ENCODE measurements around the gene KIRREL2.
A peak's percentile ranks its signal among the peaks of the same experiment; 100 is the strongest.
"Not testable (repeated sequence)": the region's sequence is repeated elsewhere in the genome, so short reads cannot be mapped to it uniquely, and the experiment has no call there.

KIRREL2 gene

DNA sequence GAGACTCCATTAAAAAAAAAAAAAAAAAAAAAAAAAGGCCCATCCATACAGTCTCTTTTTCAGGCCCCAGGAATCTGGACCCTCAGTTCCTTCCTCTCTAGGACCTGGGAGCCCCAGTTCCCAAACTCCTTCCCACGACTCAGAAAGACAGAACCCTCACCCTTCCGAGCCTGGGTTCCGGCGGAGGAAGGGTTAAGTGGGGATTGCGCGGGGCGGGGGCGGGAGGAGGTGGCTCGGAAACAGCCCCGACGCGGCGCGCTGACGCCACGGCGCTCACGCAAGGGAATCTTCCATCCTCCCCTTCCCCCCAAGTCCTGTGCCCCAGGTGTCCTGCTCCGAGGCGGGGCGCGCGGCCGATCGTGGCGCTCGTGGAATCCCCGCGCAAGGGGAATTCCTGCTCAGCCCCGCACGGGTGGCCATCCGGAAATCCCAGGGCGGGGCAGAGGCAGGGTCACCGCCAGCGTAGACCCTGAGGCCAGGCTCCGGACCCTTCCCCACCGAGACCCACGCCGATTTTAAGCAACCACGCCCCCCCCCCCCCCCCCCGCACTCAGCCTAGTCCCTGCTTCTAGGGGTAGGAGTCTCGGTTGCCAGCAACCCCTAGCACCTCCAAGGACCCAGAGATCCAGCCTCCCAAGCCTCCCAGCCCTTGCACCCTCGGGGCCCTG lies 43.0 kb downstream of the KIRREL2 start:
- peak; percentile 90 to 91 for DNase-seq

DNA sequence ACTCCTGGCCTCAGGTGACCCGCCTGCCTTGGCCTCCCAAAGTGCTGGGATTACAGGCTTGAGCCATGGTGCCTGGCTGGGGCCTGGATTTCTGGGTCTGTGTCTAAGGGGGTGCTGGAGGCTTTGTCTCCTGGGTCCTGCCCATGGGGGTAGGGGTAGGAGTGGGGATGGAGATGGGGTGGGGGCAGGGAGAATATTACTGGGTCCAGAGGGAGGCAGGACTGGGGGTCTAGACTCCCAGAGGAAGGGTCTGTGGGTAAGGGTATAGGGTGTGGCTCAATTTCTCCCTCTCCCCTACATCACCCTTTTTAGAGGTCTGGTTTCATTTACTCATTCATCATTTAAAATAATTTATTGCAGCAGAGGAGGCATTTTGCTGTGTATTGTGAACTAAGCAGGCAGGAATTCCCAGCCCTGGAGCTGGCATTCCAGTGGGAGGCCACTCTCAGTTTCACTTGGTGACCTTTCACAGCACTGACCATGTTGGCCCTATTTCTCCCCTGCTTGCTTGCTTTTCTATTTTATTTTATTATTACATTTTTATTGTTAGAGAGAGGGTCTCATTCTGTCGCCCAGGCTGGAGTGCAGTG lies 44.4 kb downstream of the KIRREL2 start:
- DNase-seq, result no peak

DNA sequence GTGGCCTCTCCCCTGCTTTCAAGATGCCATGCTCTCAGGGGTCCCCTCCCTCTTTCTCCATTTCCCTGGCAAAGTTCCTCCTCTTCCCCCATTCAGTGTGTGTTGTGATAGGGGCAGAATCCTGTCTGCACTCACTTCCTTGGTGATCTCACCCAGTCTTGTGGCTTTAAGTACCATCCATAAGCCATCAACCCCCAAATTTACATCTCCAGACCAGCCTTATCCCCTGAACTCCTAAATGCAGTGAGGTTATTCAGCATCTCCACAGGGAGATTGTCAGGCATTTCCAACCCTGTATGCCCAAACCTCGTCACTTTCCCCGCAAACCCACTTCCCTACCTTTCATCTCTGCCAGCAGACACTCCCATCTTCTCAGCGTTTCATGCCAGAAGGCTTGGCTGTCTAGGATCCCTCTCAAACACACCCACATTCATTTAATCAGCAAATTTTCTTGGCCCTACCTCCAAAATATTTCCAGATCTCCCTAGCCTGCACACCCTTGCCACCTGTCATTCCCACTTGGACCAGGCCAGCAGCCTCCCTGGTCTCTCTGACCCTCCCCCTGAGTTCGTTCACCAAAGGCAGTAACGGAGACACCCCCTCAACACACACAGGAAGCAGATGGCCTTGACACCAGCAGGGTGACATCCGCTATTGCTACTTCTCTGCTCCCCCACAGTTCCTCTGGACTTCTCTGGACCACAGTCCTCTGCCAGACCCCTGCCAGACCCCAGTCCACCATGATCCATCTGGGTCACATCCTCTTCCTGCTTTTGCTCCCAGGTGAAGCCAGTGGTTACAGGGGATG lies 45.3 kb downstream of the KIRREL2 start, which contains the start of gene HCST:
Gene HCST, plus strand, starts transcription at position 676 of the 808 bp plus-strand sequence. Its CDS starts 65 bp downstream, at position 741.
- DNase-seq, result peak; percentile 62 to 69

DNA sequence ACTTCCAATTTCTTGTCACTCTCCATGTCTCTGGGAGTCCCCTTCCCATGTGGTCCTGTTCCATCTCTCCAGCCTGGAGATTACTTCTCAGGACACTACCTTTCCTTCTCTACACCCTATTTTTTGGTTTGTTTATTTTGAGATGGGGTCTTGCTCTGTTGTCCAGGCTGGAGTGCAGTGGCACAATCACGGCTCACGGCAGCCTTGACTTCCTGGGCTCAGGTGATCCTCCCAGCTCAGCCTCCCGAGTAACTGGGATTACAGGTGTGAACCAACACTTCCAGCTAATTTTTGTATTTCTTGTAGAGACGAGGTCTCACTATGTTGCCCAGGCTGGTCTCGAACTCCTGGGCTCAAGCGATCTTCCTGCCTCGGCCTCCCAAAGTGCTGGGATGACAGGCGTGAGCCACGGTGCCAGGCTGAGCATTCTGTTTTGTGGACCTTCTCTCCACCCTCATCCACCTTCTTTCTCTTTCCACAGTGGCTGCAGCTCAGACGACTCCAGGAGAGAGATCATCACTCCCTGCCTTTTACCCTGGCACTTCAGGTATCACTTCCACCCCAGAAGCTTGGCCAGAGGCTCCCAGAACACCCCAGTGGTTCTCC lies 46.3 kb downstream of the KIRREL2 start:
- DNase-seq, result no peak

DNA sequence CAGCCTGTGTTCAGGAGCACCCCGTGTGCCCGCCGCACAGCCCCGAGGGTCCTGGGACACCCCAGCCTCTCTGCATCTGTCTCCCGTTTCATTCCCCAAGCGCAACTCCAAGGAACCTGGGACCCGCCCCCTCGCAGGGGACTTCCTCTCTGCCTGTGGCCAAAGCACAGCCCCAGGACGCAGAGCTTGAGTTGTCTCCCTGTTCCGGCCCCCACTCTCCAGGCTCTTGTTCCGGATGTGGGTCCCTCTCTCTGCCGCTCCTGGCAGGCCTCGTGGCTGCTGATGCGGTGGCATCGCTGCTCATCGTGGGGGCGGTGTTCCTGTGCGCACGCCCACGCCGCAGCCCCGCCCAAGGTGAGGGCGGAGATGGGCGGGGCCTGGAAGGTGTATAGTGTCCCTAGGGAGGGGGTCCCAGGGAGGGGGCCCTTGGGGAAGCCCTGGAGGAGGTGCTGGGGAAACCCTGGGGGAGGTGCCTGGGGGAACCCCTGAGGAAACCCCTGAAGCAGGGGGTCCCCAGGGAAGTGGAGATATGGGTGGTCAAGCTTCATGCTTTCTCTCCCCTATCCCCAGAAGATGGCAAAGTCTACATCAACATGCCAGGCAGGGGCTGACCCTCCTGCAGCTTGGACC lies 47.0 kb downstream of the KIRREL2 start:
- peak; percentile 93 to 95 for DNase-seq

DNA sequence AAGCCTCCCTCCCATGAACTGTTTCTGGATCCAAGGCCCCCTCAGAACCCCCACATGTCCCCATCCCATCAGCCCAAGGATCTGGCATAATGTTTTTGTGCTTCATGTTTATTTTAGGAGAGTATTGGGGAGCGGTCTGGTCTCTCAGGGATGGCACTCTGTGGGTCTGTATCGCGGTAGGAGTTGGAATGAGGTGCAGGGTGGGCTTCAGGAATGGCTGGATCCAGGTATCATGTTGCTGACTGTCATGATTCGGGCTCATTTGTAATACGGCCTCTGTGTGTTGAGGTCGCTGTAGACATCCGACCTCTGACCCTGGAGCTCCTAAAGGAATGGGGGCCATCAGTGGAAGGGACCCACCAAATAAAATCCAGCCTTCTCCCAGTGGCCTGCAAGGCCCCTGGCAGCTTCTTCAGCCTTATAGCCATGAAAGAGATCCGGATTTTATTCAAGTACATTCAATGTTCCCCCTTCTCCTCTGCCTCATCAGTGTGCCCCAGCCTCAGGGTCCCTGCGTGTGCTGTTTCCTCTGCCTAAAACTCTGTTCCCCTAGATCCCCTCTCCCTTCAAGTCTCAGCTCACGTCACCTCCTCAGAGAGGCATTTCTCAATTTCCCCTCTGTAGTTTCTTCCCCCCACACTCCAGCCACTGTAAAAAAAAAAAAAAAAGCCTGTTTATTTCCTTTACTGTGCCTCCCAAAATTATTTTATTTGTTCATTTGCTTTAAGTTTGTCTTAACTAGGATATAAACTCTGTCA lies 47.8 kb downstream of the KIRREL2 start:
- DNase-seq, result no peak

DNA sequence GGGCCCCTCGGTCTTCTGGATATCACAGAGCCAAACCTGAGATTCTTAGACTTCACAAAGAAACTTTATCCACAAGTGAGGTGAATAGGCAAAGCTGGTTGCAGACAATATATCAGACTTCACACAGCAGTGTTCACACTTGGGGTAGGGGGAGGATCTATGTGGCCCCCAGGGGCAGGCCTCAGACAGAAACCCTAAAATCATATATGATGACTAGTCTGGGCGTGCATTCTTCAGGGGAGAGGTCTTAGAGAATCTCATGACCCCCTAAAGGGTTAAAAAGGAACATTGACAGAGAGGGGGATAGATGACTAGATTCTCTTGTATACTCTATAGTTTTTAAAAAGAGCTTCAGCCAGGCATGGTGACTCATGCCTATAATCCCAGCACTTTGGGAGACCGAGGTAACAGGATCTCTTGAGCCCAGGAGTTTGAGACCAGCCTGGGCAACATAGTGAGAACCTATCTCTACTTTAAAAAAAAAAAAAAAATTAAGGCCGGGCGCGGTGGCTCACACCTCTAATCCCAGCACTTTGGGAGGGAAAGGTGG lies 48.5 kb downstream of the KIRREL2 start:
- DNase-seq, result no peak

DNA sequence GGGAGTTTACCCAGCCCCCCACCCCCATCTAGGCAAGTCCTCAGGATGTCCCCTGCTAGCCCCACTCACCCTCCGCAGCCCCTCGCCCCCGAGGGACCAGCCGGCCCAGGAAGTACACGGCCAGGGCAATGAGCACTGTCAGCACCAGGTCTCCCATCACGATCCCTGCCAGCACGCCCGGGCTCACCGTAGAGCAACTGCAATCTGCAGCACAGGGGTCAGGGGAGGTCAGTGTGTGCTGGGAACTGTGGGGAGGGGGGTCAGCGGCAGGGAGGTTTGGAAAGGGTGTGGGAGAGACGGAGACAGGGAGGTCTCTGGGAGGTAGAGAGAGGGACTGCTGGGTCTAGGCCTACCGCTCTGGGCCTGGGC lies 50.6 kb downstream of the KIRREL2 start:
- DNase-seq, result no peak

DNA sequence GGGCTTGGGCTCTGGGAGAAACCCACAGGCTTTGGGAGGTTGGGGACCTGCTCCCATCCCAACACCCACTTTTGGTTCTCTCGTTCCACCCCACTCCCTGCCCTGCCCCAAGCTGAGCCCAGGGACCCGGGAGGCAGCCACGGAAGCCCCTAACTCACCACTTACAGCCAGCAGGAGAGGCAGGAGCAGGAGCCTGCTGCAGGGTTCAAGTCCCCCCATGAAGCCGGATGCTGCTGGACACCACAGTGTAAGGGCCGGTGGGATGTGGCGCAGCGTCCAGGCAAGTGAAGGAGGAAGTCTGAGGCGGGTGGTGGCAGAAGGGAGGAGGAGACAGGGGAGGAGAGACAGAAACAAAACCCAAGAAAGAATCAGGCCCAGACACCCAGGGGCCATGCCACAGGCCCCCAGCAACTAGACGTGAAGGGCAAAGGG lies 51.3 kb downstream of the KIRREL2 start, which contains the start of gene TYROBP:
Gene TYROBP, minus strand, starts transcription at position 286 of the 432 bp plus-strand sequence. Its CDS starts 67 bp downstream, at position 219.
- no peak for DNase-seq

DNA sequence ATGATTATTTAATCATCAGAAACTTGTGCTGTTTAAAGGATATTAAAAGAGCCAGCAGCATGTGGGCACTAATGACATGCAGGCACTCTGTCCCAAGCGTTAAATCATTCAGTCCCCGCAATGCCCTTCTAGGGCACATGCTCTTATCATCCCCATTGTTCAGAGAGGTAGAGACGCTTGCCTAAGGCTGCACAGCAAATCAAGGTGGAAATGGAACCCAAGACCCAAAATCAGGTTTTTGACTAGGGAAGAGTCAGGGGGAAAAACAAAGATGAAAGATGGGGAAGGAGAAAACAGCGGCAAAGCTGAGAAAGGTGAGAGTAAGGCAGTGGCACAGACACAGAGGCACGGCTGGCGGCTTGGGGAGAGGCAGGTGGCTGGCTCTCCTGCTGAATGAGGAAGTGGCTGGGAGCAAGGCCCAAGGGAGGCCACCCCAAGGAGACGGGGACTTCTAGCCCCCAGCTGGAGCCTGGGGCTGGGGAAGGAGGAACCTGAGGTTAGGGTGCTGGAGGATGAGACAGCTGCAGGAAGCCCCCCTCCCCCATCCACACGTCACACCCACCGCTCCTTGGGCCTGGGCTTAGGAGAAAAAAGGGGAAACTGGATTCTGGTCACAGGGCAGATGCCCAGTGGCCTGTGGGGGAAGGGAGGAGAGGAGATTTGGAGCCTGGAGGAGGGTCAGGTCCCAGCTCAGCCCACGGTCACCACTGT lies 52.4 kb downstream of the KIRREL2 start:
- DNase-seq, result peak; percentile 45 to 92

DNA sequence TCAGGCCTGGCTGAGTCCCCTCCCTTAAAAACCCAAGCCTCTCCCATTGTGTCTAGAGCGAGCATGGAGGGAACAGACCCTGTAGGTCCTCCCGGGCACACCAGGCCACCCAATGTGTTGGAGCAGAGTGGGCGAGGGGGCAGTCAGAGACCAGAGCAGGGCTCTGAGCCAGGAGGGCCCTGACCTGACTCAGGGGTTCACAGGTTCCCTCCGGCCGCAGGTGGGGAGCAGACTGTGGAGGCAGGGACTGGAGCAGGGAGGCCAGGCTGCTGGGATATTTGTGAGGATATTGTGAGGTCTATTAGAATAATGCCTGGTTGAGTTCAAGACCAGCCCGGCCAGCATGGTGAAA lies 52.9 kb downstream of the KIRREL2 start:
- DNase-seq, result no peak

DNA sequence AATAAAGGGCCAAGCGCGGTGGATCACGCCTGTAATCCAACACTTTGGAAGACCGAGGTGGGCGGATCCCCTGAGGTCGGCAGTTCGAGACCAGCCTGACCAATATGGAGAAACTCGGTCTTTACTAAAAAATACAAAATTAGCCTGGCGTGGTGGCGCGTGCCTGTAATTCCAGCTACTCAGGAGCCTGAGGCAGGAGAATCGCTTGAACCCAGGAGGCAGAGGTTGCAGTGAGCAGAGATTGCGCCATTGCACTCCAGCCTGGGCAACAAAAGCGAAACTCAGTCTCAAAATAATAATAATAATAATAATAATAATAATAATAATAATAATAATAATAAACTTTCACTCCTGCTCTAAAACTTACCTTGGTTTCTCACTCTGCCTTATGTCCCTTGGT lies 53.6 kb downstream of the KIRREL2 start:
- not testable (repeated sequence) for DNase-seq

DNA sequence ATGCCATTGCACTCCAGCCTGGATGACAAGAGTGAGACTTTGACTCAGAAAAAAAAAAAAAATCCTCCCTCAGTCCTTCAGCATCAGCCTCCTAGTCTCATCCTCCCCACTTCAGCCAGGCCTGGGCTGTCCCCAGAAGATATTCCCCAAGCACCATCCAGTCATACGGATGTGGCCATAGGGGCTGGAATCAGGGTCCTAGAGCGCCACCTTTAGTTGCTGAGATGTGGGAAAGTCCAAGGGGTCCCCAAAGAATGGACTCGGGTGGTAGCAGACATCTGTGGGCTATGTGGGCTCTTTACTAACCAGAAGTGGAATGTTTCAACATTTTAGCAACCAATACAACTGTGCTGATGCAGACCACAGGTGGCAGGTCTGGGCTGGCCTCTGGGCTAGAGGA lies 54.5 kb downstream of the KIRREL2 start:
- no peak for DNase-seq

DNA sequence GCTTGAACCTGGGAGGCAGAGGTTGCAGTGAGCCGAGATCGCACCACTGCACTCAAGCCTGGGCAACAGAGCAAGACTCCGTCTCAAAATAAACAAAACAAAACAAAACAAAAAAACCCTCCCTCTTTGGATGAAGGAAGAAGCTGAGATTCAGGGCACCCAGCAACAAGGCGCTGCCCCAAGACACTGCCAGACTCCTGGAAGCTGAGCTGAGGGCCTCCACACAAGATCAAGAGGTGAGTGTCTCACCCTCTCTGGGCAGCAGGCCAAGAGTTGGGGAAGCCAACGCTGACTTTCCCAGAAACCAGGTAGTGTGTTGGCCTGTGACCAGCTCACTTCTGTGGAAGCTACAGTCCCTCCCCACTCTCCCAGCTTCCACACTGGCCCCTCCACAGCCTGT lies 55.1 kb downstream of the KIRREL2 start:
- DNase-seq, result peak in 1 of 2 donors; percentile 64

DNA sequence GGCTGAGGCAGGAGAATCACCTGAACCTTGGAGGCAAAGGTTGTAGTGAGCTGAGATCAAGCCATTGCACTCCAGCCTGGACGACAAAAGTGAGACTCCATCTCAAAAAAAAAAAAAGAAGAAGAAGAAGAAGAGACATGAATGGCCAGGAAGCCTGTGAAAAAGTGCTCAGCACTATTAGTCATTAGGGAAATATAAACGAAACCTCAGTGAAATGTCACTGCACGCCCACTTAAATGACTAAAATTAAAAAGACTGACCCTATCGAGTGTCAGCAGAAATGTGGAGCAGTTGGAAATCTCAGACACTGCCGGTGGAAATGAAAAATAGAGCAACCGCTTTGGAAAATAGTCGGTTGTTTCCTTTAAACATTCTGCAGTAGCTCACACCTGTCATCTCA lies 56.9 kb downstream of the KIRREL2 start:
- no peak for DNase-seq

DNA sequence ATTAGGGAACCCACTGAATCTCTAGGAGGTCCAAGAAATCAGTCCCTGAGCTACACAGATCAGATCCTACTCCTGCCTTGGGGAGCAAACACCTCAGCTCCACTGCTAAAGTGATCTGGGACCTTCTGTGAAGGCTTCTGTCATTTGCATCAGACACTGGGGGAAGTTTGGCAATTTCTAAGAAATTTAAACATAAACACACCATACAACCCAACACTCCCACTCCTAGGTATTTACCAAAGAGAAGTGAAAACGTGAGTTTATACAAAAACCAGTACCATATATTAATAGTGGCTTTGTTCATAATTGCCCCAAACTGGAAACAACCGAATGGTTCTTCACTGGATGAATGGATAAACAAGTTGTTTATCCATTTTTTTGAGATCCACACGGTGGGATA lies 58.7 kb downstream of the KIRREL2 start:
- DNase-seq, result no peak

Measured in CD4-positive, alpha-beta T cell treated with Interleukin-4 for 1 hour (primary cell).